Lung (tissue), 12 donors: ENCODE measurements around the gene KCNG4. TPM values are rescaled to one million over a fixed set of nuclear protein-coding genes. Genes with fewer than 3 reads are reported as not detected.

Source experiments
- ATAC-seq: fragments of 200-7000 bp; cut with Tn5 transposase; one replicate; pipeline ENCODE4 v1.9.1; 2020; ENCODE audit warnings: moderate number of reproducible peaks; ENCODE audit not compliant: insufficient read depth, low FRiP score
- DNase-seq, 3 donors: peaks; one replicate each; pipeline ENCODE4 v3.0.0-alpha.2; 2013 to 2017
- H3K27ac ChIP-seq, 2 donors: one replicate each; pipeline ENCODE4 v1.5.1; 2013; ENCODE audit warnings: mild to moderate bottlenecking in 2 of 2, moderate library complexity in 2 of 2, control low read depth in 1 of 2, inconsistent platforms in 1 of 2, low read depth in 1 of 2, low read length in 1 of 2
- H3K27me3 ChIP-seq, 3 donors: one replicate each; pipeline ENCODE4 v1.5.1; 2013; ENCODE audit warnings: low read length in 2 of 3; ENCODE audit not compliant: control insufficient read depth in 3 of 3, insufficient read depth in 3 of 3
- H3K36me3 ChIP-seq, 4 donors: one replicate each; pipeline ENCODE4 v1.5.1; 2013; ENCODE audit warnings: low read length in 4 of 4, mild to moderate bottlenecking in 1 of 4, moderate library complexity in 1 of 4; ENCODE audit not compliant: control insufficient read depth in 4 of 4, insufficient read depth in 4 of 4
- H3K4me1 ChIP-seq, 5 donors: one replicate each; pipeline ENCODE4 v1.5.1; 2013; ENCODE audit warnings: low read length in 5 of 5, mild to moderate bottlenecking in 2 of 5, moderate library complexity in 1 of 5; ENCODE audit not compliant: control insufficient read depth in 5 of 5, insufficient read depth in 5 of 5
- H3K4me3 ChIP-seq: one replicate; pipeline ENCODE4 v1.5.1; 2013; ENCODE audit warnings: mild to moderate bottlenecking, control low read depth, moderate library complexity
- H3K9ac ChIP-seq, 2 donors: one replicate each; pipeline ENCODE4 v1.5.1; 2013; ENCODE audit warnings: low read length in 2 of 2, control low read depth in 1 of 2; ENCODE audit not compliant: insufficient read depth in 1 of 2
- H3K9me3 ChIP-seq, 4 donors: one replicate each; pipeline ENCODE4 v1.5.1; 2013; ENCODE audit warnings: low read length in 3 of 4, mild to moderate bottlenecking in 1 of 4, moderate library complexity in 1 of 4; ENCODE audit not compliant: control insufficient read depth in 4 of 4, insufficient read depth in 3 of 4
- WGBS, 2 donors: extraction: QIAGEN DNeasy Blood & Tissue Kit; methylation state at CpG; one replicate each; pipeline ENCODE4 v1.1.7; 2013; 5-methylcytosine and 5-hydroxymethylcytosine counted together
- polyA plus RNA-seq, 2 donors: library from polyadenylated mRNA; stranded (reverse); fragments of 200-250 nt; gene quantifications; one replicate each; pipeline ENCODE4 v1.2.1, GENCODE V29; 2013
- total RNA-seq, 2 donors: library from RNA; depleted of rRNA in 1 of 2; stranded (reverse); fragments of >200 nt in 1 of 2; gene quantifications; one replicate each; pipeline ENCODE4 v1.2.1, GENCODE V29; 2014 to 2021
- TF ChIP-seq, protein P1 (sequence below): IDR thresholded peaks from 2 replicates; pipeline ENCODE4 v1.5.1; 2012; ENCODE audit warnings: mild to moderate bottlenecking; ENCODE audit errors: control extremely low read depth, extremely low read depth
- donor health status: control.
- donor health status: control.
- donor health status: Bipolar disorder and iron deficiency.
- donor health status: healthy.
- donor health status: DM: yes; HTN: yes; CAD: no.

Gene KCNG4
- total and polyA plus RNA-seq, 4 donors: not detected

DNA sequence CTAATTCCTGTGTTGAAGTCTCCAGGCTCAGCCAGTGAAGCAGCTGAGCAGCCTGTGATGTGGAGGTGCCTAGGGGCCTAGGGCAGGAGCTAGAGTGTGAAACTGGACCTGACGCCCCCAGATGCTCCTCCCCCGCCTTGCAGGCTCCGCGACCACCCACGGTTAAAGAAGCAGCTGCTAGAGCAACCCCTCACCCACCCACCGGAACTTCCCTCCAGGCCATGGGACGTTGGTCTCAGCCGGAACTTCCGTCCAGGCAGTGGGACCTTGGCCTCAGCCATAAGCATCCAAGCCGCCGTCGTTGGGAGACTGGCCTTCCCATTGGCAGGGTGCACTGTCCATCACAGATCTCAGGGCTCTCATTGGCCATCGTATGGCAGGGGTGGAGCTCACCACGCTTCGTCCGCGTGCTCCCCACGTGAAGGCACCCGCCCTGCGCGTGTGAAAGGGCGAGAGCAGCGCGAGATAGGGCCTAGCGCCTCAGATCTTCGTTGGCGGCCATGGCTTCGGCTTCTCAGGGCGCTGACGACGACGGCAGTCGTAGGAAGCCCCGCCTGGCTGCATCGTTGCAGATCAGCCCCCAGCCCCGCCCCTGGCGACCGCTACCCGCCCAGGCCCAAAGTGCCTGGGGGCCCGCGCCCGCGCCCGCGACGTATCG lies 49.0 kb downstream of the KCNG4 start, which contains the start of gene ADAD2:
TSS of gene ADAD2 (plus strand) at position 427 of the 658 bp plus-strand sequence. CDS start at position 501, 74 bp downstream.
- DNase-seq: no peak
- TF ChIP-seq, protein P1, sequence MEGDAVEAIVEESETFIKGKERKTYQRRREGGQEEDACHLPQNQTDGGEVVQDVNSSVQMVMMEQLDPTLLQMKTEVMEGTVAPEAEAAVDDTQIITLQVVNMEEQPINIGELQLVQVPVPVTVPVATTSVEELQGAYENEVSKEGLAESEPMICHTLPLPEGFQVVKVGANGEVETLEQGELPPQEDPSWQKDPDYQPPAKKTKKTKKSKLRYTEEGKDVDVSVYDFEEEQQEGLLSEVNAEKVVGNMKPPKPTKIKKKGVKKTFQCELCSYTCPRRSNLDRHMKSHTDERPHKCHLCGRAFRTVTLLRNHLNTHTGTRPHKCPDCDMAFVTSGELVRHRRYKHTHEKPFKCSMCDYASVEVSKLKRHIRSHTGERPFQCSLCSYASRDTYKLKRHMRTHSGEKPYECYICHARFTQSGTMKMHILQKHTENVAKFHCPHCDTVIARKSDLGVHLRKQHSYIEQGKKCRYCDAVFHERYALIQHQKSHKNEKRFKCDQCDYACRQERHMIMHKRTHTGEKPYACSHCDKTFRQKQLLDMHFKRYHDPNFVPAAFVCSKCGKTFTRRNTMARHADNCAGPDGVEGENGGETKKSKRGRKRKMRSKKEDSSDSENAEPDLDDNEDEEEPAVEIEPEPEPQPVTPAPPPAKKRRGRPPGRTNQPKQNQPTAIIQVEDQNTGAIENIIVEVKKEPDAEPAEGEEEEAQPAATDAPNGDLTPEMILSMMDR: no peak
- Histone ChIP-seq H3K9me3 (no peaks in the 10 kb centered on the region), H3K27ac (no peak within 1 kb of the TSS), H3K27me3 (no peaks in the 10 kb centered on the region), H3K4me1 (peaks cover 0 to 4% (median 0%) of the 10 kb centered on the region in 5 donors), H3K36me3 (no peaks in the 10 kb centered on the region), H3K4me3 (no peak within 1 kb of the TSS), H3K9ac (no peak within 1 kb of the TSS)
- no peak for ATAC-seq
- 91 to 94% methylated on average over 47 of the region's 47 CpGs for WGBS, 2 donors

DNA sequence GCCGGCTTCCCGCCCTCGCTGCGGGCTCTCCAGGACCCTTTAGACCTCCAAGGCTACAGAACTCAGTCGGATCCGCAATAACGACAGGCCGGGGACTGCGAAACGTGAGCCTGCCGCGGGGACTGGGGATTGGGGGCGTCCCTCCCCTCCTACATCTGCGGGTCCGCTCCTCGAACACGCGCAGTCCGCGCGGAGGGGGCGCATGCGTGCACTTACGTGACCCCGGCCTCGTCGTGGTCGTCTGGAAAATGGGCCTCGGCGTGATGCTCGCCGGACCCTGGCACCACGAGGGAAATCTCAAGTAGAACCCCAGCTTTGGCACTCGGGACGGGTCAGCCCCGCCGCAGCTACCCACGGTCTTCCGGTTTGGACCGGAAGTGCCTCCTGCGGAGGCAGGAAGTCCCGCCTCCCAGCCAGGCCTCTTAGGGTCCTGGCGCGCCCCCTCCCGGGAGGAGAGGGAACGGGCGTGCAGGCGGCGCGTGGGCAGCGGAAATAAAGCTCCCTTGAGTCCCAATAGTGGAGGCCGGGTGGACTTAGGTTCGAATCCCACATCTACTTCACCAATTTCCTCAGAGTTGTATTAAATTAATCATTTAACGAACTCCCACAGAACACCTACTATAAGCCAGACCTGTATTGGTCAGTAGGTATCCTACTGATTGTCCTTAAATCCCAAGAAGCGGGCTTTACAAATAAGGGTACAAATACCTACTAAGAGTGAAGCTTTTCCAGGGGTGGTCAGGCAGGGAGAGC lies 53.0 kb downstream of the KCNG4 start, which contains the start of gene TAF1C:
TSS of gene TAF1C (minus strand) at position 373 of the 753 bp plus-strand sequence. CDS start 2,069 bp downstream, outside the sequence.
- no peaks in the 10 kb centered on the region for H3K27me3 ChIP-seq
- 2% methylated on average over 54 to 55 of the region's 55 CpGs for WGBS, 2 donors
- H3K36me3 ChIP-seq: peaks cover 0 to 18% (median 11%) of the 10 kb centered on the region in 4 donors
- H3K27ac ChIP-seq: peak within 1 kb of the TSS; percentile 84 to 86
- peak within 1 kb of the TSS; percentile 98 for H3K4me3 ChIP-seq
- no peaks in the 10 kb centered on the region for H3K9me3 ChIP-seq
- peaks cover 0 to 12% (median 0%) of the 10 kb centered on the region in 5 donors for H3K4me1 ChIP-seq
- peak; percentile 92 to 96 (median 94) for DNase-seq
- peak within 1 kb of the TSS; percentile 26 to 34 for H3K9ac ChIP-seq
- TF ChIP-seq, protein P1: peak; percentile 87
- peak; percentile 97 for ATAC-seq

DNA sequence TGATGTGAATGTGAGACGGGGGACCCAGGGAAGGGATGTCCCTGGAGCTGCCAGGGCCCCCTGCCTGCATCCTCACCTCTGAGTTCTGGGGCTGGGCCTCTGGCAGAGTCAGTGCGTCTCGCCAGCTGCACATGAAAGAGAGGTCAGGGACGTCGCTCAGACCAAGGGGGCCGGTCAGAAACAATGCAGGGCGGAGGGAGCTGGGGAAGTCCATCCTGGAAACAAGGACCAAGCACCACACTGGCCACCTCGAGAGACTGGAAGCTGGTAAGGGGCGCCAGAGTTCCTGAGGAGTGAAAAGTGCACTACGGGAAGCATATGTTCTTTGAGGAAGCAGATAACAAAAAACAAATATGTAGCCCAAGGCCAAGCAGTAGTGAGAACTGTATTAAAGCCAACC lies 55.0 kb downstream of the KCNG4 start:
- H3K27ac ChIP-seq: peak overlapping the region; percentile 14 to 27
- ATAC-seq: no peak

More for the DNA sequence above, 55.0 kb downstream of the KCNG4 start:
- peaks cover 0 to 12% (median 0%) of the 10 kb centered on the region in 5 donors for H3K4me1 ChIP-seq
- H3K27me3 ChIP-seq: no peaks in the 10 kb centered on the region
- no peak overlapping the region for H3K4me3 ChIP-seq
- peaks cover 0 to 38% (median 17%) of the 10 kb centered on the region in 4 donors for H3K36me3 ChIP-seq
- no peaks in the 10 kb centered on the region for H3K9me3 ChIP-seq
- DNase-seq: peak in 2 of 3 donors; percentile 9 to 34
- TF ChIP-seq, protein P1: no peak
- 71 to 87% methylated on average over 10 of the region's 10 CpGs for WGBS, 2 donors
- peak overlapping the region in 1 of 2 donors; percentile 28 for H3K9ac ChIP-seq
